GM12864 (cell line): ENCODE data around the gene FLACC1.

Experiments
- DNase-seq: peaks from one replicate; pipeline ENCODE4 v3.0.0-alpha.2; 2011; ENCODE audit warnings: low read depth
- H3K4me3 ChIP-seq: 2 replicates; pipeline ENCODE4 v1.5.1; 2011; ENCODE audit warnings: mild to moderate bottlenecking, low read depth, low read length, control low read depth
- TF ChIP-seq, protein P1 (sequence below): IDR thresholded peaks from 2 replicates; pipeline ENCODE4 v1.5.1; 2011; ENCODE audit warnings: low read depth, mild to moderate bottlenecking, moderate library complexity, low read length, control low read depth, inconsistent platforms; ENCODE audit errors: missing control alignments

Gene FLACC1

DNA sequence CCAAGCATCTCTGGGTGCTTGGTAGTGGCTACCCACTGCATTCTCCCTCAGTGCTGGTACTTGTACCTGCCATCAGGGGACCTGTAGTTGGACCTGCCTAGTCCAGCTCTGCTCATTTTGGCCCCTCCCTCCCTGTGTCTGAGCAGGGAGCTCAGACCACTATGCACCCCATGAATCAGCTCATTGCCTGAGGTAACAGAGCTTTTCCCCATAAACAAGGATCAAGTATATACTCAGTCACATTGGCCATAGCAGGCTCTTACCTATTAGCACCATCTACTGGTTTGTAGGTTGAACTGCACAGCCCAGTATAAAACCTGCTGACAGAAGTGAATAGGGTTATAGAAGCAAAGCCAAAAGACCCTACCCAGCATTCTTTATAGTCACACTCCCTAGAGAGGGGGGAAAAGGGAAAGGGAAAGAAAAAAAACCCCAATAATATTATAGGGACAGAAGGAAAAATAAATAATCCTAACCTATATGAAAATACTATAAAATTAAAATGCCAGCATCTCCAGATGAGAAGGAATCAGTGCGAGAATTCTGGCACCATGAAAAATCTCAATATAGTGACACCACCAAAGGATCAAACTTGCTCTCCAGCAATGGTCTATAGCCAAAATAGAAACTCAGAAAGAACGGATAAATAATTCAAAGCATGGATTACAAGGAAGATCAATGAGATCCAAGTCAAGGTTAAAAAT is 6.9 kb upstream of the FLACC1 start:
- TF ChIP-seq, protein P1, sequence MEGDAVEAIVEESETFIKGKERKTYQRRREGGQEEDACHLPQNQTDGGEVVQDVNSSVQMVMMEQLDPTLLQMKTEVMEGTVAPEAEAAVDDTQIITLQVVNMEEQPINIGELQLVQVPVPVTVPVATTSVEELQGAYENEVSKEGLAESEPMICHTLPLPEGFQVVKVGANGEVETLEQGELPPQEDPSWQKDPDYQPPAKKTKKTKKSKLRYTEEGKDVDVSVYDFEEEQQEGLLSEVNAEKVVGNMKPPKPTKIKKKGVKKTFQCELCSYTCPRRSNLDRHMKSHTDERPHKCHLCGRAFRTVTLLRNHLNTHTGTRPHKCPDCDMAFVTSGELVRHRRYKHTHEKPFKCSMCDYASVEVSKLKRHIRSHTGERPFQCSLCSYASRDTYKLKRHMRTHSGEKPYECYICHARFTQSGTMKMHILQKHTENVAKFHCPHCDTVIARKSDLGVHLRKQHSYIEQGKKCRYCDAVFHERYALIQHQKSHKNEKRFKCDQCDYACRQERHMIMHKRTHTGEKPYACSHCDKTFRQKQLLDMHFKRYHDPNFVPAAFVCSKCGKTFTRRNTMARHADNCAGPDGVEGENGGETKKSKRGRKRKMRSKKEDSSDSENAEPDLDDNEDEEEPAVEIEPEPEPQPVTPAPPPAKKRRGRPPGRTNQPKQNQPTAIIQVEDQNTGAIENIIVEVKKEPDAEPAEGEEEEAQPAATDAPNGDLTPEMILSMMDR = peak; percentile 87
- no peak overlapping the region for H3K4me3 ChIP-seq
- peak; percentile 18 for DNase-seq

DNA sequence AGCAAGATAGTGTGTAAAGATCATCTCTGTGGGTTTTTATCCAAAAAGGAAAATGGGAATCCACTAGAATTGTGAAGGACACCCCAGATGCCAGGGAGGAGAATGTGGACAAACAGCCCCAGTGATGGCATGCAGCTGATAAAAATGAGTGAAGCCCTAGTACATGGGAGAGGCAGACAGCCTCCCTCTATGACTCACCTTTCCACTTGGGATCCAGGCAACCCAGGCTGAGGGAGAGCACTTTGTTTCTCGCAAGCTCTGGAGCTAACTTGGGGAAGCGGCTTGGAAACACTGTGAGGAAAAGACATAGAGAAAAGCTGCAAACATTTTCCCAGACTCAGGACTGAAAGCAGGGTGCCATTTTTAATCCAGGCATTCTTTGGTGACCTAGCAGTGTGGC is 5.3 kb upstream of the FLACC1 start:
- no peak overlapping the region for H3K4me3 ChIP-seq
- DNase-seq = no peak
- TF ChIP-seq, protein P1 = no peak

DNA sequence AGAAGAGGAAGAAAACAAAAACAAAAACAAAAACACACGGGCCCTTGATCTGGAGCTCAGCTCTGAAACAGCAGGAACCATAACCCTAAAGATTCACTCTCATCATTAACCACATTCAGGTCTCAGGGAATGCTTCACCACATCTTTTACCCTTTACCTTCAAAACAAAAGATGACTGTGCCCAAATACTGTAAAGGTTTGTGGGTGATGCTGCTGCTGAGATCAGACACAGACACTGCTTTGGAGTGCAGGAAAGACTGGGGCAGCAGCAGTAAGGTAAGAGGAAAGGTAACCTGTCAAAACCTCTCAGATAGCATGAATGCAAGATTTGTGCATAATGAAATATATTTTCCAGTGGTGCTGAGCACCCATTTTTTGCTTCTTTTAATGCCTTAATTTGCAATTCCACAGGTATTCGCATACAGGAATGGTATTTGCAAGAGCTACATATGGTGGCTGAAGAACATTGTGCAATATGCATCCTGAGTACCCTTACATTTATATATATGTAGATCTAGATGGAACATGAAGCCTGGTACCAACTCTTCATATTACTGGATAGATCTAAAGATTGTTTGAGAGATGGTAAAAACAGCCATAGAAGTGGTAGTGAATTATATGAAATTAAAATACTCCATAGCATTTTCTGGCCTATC is 4.1 kb upstream of the FLACC1 start:
- DNase-seq = no peak
- H3K4me3 ChIP-seq = no peak overlapping the region
- TF ChIP-seq, protein P1 = no peak

DNA sequence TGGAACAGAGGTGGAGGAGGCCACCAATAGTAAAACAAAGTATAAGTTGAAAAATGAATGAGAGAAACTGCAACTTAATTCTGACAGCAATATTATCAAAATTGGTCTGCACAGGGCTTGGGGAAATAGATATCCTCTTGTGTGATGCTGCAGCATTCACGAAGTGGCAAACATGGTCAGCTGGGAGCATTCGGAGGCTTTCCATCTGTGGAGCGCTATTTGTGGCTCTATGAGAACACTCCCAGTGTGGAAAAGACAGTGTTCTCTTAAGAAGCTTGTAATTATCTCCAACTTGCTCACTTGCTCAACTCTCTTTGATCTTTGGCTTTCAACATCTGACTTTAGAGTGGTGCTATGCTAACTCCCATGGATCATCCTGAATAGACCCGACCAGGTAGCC is 3.1 kb upstream of the FLACC1 start:
- no peak overlapping the region for H3K4me3 ChIP-seq
- TF ChIP-seq, protein P1 = no peak
- no peak for DNase-seq

DNA sequence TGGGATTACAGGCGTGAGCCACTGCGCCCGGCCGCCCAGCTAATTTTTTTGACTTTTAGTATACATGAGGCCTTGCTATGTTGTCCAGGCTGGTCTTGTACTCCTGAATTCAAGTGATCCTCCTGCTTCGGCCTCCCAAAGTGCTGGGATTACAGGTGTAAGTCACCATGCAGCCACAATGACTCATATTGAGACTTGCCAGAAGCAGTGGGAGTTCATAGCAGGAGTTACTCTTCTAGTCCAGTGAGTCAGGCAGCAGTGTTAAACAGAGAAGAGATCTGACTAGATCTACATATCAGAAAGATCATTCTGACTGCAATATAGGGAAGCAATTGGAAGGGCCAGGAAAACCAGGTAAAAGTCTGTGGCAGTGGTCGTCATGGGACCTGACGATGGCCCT is 1.5 kb upstream of the FLACC1 start:
- DNase-seq = no peak

DNA sequence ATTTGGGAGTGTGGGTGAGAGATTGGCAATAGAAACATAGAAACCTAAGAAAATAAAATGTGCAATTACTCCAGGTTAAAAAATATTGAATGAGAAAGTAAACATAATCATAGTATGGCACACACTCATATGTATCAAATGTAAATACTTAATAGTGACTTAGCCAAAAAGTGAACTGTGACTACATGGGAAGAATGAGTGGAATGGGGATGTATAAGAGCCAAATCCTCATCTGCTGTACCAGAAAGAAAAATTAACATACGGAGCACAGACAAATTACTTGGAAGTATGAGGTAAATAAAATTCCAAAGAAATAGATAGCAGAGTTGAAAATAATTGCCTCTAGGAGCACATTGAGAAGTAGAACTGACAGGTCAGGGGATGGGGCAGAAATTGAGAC is 4.0 kb downstream of the FLACC1 start:
- no peak overlapping the region for H3K4me3 ChIP-seq
- DNase-seq = no peak
- TF ChIP-seq, protein P1 = no peak

More for the DNA sequence above, 1.5 kb upstream of the FLACC1 start:
- TF ChIP-seq, protein P1 = no peak
- H3K4me3 ChIP-seq = no peak overlapping the region

DNA sequence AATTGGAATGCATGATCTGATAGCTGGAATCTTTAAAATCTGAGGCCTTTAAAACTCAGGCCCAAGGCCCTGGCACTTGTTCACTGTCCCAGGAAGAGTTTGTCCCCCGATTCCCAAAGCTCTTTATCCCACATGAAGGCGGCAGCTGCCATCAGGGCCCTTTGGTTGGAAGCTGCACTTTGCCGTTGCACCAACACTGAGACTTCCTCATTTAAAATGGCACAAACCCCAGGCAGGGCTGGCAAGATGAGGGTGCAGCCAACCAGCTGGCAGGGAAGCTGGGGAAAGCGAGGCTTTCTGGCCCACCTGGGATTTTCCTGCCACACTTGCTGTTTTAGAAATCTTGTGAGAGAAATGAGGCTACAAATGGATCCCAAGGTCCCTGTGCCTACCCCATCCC is 6.3 kb downstream of the FLACC1 start:
- no peak for DNase-seq
- TF ChIP-seq, protein P1 = no peak
- no peak overlapping the region for H3K4me3 ChIP-seq
